OCI-LY3 (cell line): ENCODE data around the gene NAMPT.
"Not testable (repeated sequence)": the region's sequence is repeated elsewhere in the genome, so short reads cannot be mapped to it uniquely, and the experiment has no call there.

Experiments
- H2AFZ ChIP-seq: fragments of 200-600, 300-600 bp; shearing (Covaris generic); 2 replicates; pipeline ENCODE4 v1.6.0; 2014; ENCODE audit warnings: antibody characterized with exemption, low read depth, low read length
- H3K27ac ChIP-seq: fragments of 200-600, 300-600 bp; sonication (generic); 2 replicates; pipeline ENCODE4 v1.5.1; 2014; ENCODE audit warnings: mild to moderate bottlenecking, low read length, moderate library complexity, mixed read lengths
- H3K27me3 ChIP-seq: fragments of 200-600, 300-600 bp; sonication (generic); 2 replicates; pipeline ENCODE4 v1.6.1; 2014; ENCODE audit warnings: low read depth, low read length, mixed read lengths
- H3K36me3 ChIP-seq: fragments of 200-600, 300-600 bp; sonication (generic); replicated peaks from 2 replicates; pipeline ENCODE3; 2014; ENCODE audit warnings: low read depth, low read length, mixed read lengths
- H3K4me1 ChIP-seq: fragments of 300-600, 200-600 bp; sonication (generic); 2 replicates; pipeline ENCODE4 v1.6.1; 2014; ENCODE audit warnings: low read length, mixed read lengths
- H3K4me2 ChIP-seq: fragments of 200-600, 300-600 bp; sonication (generic); 2 replicates; pipeline ENCODE4 v1.6.1; 2014; ENCODE audit warnings: low read length, mixed read lengths
- H3K4me3 ChIP-seq: fragments of 300-600, 200-600 bp; sonication (generic); 2 replicates; pipeline ENCODE4 v1.5.1; 2014; ENCODE audit warnings: antibody characterized with exemption, mild to moderate bottlenecking, low read length, moderate library complexity
- H3K79me2 ChIP-seq: fragments of 300-600, 200-600 bp; shearing (Covaris generic); 2 replicates; pipeline ENCODE4 v1.6.1; 2014; ENCODE audit warnings: mild to moderate bottlenecking, low read length, mixed read lengths
- H3K9ac ChIP-seq: fragments of 300-600, 200-600 bp; shearing (Covaris generic); 2 replicates; pipeline ENCODE4 v1.6.0; 2014; ENCODE audit warnings: mild to moderate bottlenecking, low read length, moderate library complexity
- H3K9me3 ChIP-seq: fragments of 200-600, 300-600 bp; shearing (Covaris generic); 2 replicates; pipeline ENCODE4 v1.6.1; 2014; ENCODE audit warnings: low read length, mixed read lengths; ENCODE audit not compliant: insufficient read depth
- H4K20me1 ChIP-seq: fragments of 200-600, 300-600 bp; sonication (generic); 2 replicates; pipeline ENCODE4 v1.6.1; 2016; ENCODE audit warnings: low read length, mixed read lengths; ENCODE audit not compliant: insufficient read depth
- EZH2phosphoT487 ChIP-seq: fragments of 200-600 bp; shearing (Covaris generic); IDR thresholded peaks from 2 replicates; pipeline ENCODE4 v1.6.1; 2018; ENCODE audit warnings: antibody characterized with exemption, mixed run types, low read depth
- TF ChIP-seq, protein P1 (sequence below): fragments of 200-600, 300-600 bp; sonication (generic); IDR thresholded peaks from 2 replicates; pipeline ENCODE4 v1.5.1; 2014; ENCODE audit warnings: antibody characterized with exemption, low read length, low read depth

The NAMPT gene

DNA sequence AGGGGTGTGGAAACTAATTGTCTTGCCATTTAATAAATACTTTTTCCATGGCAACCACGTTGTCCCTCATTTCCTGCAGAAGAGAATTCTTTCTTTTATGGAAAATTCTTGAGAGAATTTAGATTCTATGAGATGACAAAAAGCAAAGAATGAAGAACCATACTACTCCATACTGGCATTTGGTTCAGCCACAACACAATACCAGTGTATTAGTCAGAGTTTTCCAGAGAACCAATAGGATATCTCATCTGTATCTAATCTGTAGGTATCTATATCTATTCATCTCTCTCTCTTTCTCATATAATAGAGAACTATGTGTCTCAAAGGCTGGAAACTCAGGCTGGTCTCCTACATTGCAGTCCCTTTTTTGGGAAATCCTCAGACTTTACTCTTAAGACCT lies 44.6 kb upstream of the NAMPT start:
- no peaks in the 10 kb centered on the region for H3K36me3 ChIP-seq
- TF ChIP-seq, protein P1, sequence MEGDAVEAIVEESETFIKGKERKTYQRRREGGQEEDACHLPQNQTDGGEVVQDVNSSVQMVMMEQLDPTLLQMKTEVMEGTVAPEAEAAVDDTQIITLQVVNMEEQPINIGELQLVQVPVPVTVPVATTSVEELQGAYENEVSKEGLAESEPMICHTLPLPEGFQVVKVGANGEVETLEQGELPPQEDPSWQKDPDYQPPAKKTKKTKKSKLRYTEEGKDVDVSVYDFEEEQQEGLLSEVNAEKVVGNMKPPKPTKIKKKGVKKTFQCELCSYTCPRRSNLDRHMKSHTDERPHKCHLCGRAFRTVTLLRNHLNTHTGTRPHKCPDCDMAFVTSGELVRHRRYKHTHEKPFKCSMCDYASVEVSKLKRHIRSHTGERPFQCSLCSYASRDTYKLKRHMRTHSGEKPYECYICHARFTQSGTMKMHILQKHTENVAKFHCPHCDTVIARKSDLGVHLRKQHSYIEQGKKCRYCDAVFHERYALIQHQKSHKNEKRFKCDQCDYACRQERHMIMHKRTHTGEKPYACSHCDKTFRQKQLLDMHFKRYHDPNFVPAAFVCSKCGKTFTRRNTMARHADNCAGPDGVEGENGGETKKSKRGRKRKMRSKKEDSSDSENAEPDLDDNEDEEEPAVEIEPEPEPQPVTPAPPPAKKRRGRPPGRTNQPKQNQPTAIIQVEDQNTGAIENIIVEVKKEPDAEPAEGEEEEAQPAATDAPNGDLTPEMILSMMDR: no peak
- TF ChIP-seq EZH2phosphoT487: no peak
- H3K9ac ChIP-seq: no peak overlapping the region
- H3K79me2 ChIP-seq: no peaks in the 10 kb centered on the region
- no peak overlapping the region for H3K4me2 ChIP-seq
- H2AFZ ChIP-seq: no peak overlapping the region
- H3K27me3 ChIP-seq: no peaks in the 10 kb centered on the region
- H3K27ac ChIP-seq: no peak overlapping the region
- H3K4me3 ChIP-seq: no peak overlapping the region
- H3K9me3 ChIP-seq: no peaks in the 10 kb centered on the region
- H4K20me1 ChIP-seq: no peaks in the 10 kb centered on the region
- 0 out of 2 replicates have a peak, but pooled peaks cover 2% of the 10 kb centered on the region for H3K4me1 ChIP-seq

GRCh38 chr7:106327538-106328481 lies 43.0 kb upstream of the NAMPT start:
- Histone ChIP-seq H2AFZ (no peak overlapping the region), H3K27ac (no peak overlapping the region)
- TF ChIP-seq, protein P1: no peak
- TF ChIP-seq EZH2phosphoT487: no peak

DNA sequence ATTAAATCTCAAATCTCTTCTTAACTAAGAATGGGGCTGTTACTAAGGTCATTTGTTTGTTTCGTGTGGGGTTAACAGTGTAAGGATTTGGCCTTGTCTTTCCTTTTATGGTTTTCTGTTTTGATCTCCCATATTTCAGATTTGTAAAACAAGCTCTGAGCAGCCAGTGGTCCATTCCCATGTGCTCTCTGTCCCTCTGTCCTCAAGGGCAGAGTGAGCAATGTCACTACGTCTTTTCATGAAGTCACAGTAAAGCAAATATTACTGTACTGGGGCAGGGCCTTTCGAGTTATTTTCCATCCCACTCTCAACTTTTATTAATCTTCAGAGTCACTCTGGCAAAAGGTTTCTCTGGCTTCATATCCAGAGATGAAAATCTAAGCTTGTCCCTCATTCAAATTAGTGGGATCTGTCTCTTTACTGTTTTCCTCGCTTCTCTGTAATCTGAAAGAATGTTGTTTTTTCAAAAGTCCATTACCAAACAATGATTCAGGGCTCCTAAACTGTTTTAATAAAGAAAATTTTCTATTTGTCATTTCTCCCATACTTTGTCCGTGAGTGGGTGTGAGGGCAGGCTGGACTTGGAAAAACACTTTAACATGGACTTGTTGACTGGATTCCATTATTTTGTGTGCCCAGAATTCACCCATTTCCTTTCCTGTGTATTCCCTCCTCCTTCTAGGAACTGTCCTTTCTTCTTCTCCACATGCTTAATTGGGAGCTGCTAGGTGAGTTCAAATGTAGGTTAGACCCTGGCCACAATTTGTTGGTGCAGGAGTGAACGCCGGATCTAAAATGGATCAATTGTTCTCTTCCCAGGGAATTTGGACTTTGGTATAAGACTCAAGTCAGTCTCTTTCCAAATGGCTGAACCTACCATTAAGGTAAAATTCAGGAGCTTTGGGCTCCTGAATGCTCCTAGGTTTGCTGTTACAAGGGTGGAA lies 42.1 kb upstream of the NAMPT start:
- Histone ChIP-seq H3K79me2 (no peaks in the 10 kb centered on the region), H3K4me2 (no peak overlapping the region)

More at GRCh38 chr7:106327538-106328481, 43.0 kb upstream of the NAMPT start:
- Histone ChIP-seq H3K36me3 (no peaks in the 10 kb centered on the region), H3K27me3 (no peaks in the 10 kb centered on the region), H3K4me2 (no peak overlapping the region), H3K4me1 (0 out of 2 replicates have a peak, but pooled peaks cover 2% of the 10 kb centered on the region), H3K4me3 (no peak overlapping the region), H3K9ac (no peak overlapping the region), H3K79me2 (no peaks in the 10 kb centered on the region), H4K20me1 (no peaks in the 10 kb centered on the region), H3K9me3 (no peaks in the 10 kb centered on the region)

DNA sequence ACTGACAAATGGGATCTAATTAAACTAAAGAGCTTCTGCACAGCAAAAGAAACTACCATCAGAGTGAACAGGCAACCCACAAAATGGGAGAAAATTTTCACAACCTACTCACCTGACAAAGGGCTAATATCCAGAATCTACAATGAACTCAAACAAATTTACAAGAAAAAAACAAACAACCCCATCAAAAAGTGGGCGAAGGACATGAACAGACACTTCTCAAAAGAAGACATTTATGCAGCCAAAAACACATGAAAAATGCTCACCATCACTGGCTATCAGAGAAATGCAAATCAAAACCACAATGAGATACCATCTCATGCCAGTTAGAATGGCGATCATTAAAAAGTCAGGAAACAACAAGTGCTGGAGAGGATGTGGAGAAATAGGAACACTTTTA lies 39.7 kb upstream of the NAMPT start:
- H3K4me2 ChIP-seq, H3K27me3 ChIP-seq, H2AFZ ChIP-seq, H3K36me3 ChIP-seq, H3K79me2 ChIP-seq, H3K4me1 ChIP-seq, H3K27ac ChIP-seq, H3K9ac ChIP-seq, H4K20me1 ChIP-seq, H3K4me3 ChIP-seq, H3K9me3 ChIP-seq: not testable (repeated sequence)

More for the DNA sequence above, 42.1 kb upstream of the NAMPT start:
- no peak overlapping the region for H3K9ac ChIP-seq
- no peak for TF ChIP-seq EZH2phosphoT487
- H3K4me1 ChIP-seq: 0 out of 2 replicates have a peak, but pooled peaks cover 2% of the 10 kb centered on the region
- no peaks in the 10 kb centered on the region for H3K36me3 ChIP-seq
- H3K27ac ChIP-seq: no peak overlapping the region
- no peak overlapping the region for H2AFZ ChIP-seq
- no peaks in the 10 kb centered on the region for H4K20me1 ChIP-seq
- no peak overlapping the region for H3K4me3 ChIP-seq
- H3K27me3 ChIP-seq: no peaks in the 10 kb centered on the region
- no peaks in the 10 kb centered on the region for H3K9me3 ChIP-seq

DNA sequence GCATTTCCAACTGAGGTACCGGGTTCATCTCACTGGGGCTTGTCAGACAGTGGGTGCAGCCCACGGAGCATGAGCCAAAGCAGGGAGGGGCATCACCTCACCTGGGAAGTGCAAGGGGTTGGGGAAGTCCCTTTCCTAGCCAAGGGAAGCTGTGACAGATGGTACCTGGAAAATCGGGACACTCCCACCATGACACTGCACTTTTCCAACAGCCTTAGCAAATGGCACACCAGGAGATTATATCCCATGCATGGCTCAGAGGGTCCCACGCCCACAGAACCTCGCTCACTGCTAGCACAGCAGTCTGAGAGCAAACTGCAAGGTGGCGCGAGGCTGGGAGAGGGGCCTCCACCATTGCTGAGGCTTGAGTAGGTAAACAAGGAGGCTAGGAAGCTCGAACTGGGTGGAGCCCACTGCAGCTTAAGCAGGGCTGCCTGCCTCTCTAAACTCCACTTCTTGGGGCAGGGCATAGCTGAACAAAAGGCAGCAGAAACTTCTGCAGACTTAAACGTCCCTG lies 35.5 kb upstream of the NAMPT start:
- not testable (repeated sequence) for H3K4me2 ChIP-seq, H3K9ac ChIP-seq, H3K27me3 ChIP-seq, H4K20me1 ChIP-seq, H3K79me2 ChIP-seq, H3K4me3 ChIP-seq, H2AFZ ChIP-seq, H3K36me3 ChIP-seq, H3K4me1 ChIP-seq, H3K9me3 ChIP-seq, H3K27ac ChIP-seq
